GM12878 (cell line): ENCODE measurements around the gene P4HA2.

Experiments used
- BHLHE40 ChIP-seq, 2 experiments: fragments of 450-650 bp in 1 of 2; IDR thresholded peaks; 2 replicates each; pipeline ENCODE4 v1.6.1; 2011 to 2017; ENCODE audit warnings: low read depth in 2 of 2, borderline replicate concordance in 1 of 2, improper control_type of control experiment in 1 of 2, low read length in 1 of 2, mild to moderate bottlenecking in 1 of 2
- POLR2AphosphoS5 ChIP-seq: IDR thresholded peaks from 2 replicates; pipeline ENCODE4 v1.6.1; 2011; ENCODE audit warnings: mild to moderate bottlenecking, low read length, inconsistent platforms
- RAD21 ChIP-seq: IDR thresholded peaks from 2 replicates; pipeline ENCODE4 v1.6.1; 2011; ENCODE audit warnings: mild to moderate bottlenecking, low read depth, low read length, moderate library complexity; ENCODE audit not compliant: insufficient read depth
- SMC3 ChIP-seq: IDR thresholded peaks from 2 replicates; pipeline ENCODE4 v1.6.1; 2011; ENCODE audit warnings: low read length, improper control_type of control experiment, borderline replicate concordance

DNA sequence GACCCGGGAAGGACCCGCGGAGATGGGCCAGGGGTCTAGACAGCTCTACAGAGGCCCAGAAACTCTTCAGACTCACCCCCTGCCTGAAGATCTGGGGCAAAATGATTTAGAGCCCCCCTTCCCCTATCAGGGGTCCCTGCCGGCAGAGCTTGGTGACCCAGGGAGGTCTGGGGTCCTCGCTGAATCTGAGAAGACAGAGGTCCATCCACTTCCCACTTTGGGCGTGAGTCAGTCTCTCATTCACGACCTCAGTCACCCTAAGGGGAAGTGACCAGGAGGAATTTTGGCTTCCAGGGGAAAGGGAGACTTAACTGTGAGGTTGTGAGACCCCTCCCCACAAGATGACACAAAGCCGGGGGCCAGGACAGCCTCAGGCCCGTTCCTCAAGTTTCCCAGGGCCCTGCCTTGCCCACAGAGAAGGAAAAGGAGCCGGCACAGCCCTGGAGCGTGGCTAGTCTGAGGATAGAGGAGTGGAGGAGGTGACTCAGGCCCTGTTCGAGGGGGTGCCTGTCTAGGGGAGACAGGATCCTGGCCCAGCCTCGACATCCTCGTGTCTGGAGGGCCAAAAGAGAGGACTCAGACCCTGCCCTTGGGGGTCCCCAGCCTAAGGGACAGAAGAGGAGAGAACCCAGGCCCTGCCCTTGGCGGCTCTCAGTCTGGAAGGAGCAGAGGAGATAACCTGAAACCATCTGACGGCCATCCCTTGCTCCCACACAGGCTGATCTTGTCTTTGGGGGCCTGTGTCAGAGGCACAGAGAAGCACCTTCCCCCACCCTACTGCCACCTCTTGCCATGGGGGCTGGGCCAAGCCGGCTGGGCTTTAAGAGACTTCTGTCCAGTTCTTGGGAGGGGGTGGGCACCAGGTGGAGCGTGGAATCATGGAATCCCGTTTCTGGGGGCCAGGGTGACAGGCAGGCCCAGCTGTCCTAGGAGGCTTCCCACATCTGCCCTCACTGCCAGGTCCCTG lies 30.7 kb upstream of the P4HA2 start:
- TF ChIP-seq RAD21 (no peak), BHLHE40 (IDR thresholded peaks at IDR 0.05; ENCODE audit: borderline replicate concordance in 1 of 2, low read depth in 2 of 2, low read length in 1 of 2) (no peak), POLR2AphosphoS5 (no peak), SMC3 (no peak)
